ENCODE results near the gene FSHR. TPM values are rescaled to one million over a fixed set of nuclear protein-coding genes. Genes with fewer than 3 reads are reported as not detected.

Gene FSHR
- total RNA-seq, 1 donor from 2014 or later, result 0.19 TPM

Small RNAs within 50 kb of the gene (microRNA-seq; reads per million reads assigned to microRNA genes)
- gene MIR548BA, result not detected
